HG02642 (cell line): ENCODE data around the gene L3MBTL3.
"Not testable (repeated sequence)": the region's sequence is repeated elsewhere in the genome, so short reads cannot be mapped to it uniquely, and the experiment has no call there.

Experiments used
- ATAC-seq: cut with Tn5 transposase; IDR thresholded peaks from one replicate; pipeline ENCODE4 v1.9.1; 2021; ENCODE audit warnings: mild to moderate bottlenecking; ENCODE audit not compliant: unreplicated experiment, poor library complexity

Gene L3MBTL3

GRCh38 chr6:130129762-130130246, 111.4 kb downstream of the L3MBTL3 start:
- ATAC-seq, result no peak

- peak; percentile 61 for ATAC-seq
Measured at GRCh38 chr6:130132286-130132701, 113.9 kb downstream of the L3MBTL3 start.

GRCh38 chr6:130134582-130134981, 116.2 kb downstream of the L3MBTL3 start:
- ATAC-seq, result no peak

GRCh38 chr6:130136798-130137197, 118.4 kb downstream of the L3MBTL3 start:
- no peak for ATAC-seq

- peak; percentile 64 for ATAC-seq
Measured at GRCh38 chr6:130138116-130138908, 119.9 kb downstream of the L3MBTL3 start.

- peak; percentile 23 for ATAC-seq
Measured at GRCh38 chr6:130138909-130139242, 120.5 kb downstream of the L3MBTL3 start.

- ATAC-seq, result no peak
Measured at GRCh38 chr6:130140084-130140483, 121.7 kb downstream of the L3MBTL3 start.

- ATAC-seq, result no peak
Measured at GRCh38 chr6:130143709-130144108, 125.3 kb downstream of the L3MBTL3 start.

- ATAC-seq, result no peak
Measured at GRCh38 chr6:130147111-130147510, 128.7 kb downstream of the L3MBTL3 start.

GRCh38 chr6:130148181-130148580, 129.8 kb downstream of the L3MBTL3 start:
- ATAC-seq, result no peak

- ATAC-seq, result not testable (repeated sequence)
Measured at GRCh38 chr6:130149016-130149415, 130.6 kb downstream of the L3MBTL3 start.

- ATAC-seq, result no peak
Measured at GRCh38 chr6:130150906-130151305, 132.5 kb downstream of the L3MBTL3 start.

GRCh38 chr6:130152908-130153510, 134.6 kb downstream of the L3MBTL3 start:
- ATAC-seq, result no peak

- ATAC-seq, result no peak
Measured at GRCh38 chr6:130156908-130157307, 138.5 kb downstream of the L3MBTL3 start.

- ATAC-seq, result no peak
Measured at GRCh38 chr6:130158056-130158455, 139.7 kb downstream of the L3MBTL3 start.

GRCh38 chr6:130158548-130158947, 140.2 kb downstream of the L3MBTL3 start:
- no peak for ATAC-seq

- no peak for ATAC-seq
Measured at GRCh38 chr6:130159956-130160355, 141.6 kb downstream of the L3MBTL3 start.

- ATAC-seq, result no peak
Measured at GRCh38 chr6:130161683-130162404, 143.5 kb downstream of the L3MBTL3 start.

GRCh38 chr6:130162421-130162820, 144.0 kb downstream of the L3MBTL3 start:
- no peak for ATAC-seq

GRCh38 chr6:130163266-130163665, 144.9 kb downstream of the L3MBTL3 start:
- no peak for ATAC-seq

GRCh38 chr6:130164251-130164650, 145.9 kb downstream of the L3MBTL3 start:
- ATAC-seq, result no peak
